PFSK-1 (cell line): ENCODE data around the gene ACBD4.

Experiments
- FOXP2 ChIP-seq: optimal IDR thresholded peaks from 2 replicates; pipeline ENCODE3; 2011; ENCODE audit warnings: borderline replicate concordance, control low read depth, inconsistent platforms; ENCODE audit not compliant: insufficient read depth; ENCODE audit errors: extremely low read length, extremely low read depth
- POLR2AphosphoS5 ChIP-seq: IDR thresholded peaks from 2 replicates; pipeline ENCODE4 v1.6.1; 2012; ENCODE audit warnings: low read depth, mild to moderate bottlenecking, control low read depth, low read length, moderate library complexity
- REST ChIP-seq, 2 experiments: IDR thresholded peaks; 2 replicates each; pipeline versions ENCODE4 v1.6.1 to v1.8.0; 2011 to 2012; ENCODE audit warnings: low read depth in 2 of 2, low read length in 2 of 2, control low read depth in 1 of 2, inconsistent platforms in 1 of 2, mild to moderate bottlenecking in 1 of 2, moderate library complexity in 1 of 2; ENCODE audit not compliant: insufficient read depth in 1 of 2
- SIN3A ChIP-seq: IDR thresholded peaks from 2 replicates; pipeline ENCODE4 v1.6.1; 2012; ENCODE audit warnings: mild to moderate bottlenecking, low read length, moderate library complexity, borderline replicate concordance; ENCODE audit not compliant: insufficient read depth
- TAF1 ChIP-seq: IDR thresholded peaks from 2 replicates; pipeline ENCODE4 v1.6.1; 2012; ENCODE audit warnings: low read length, control low read depth, borderline replicate concordance; ENCODE audit not compliant: insufficient read depth

Gene ACBD4

GRCh38 chr17:45117334-45117733, 18.2 kb upstream of the ACBD4 start:
- TF ChIP-seq TAF1 (no peak), REST (IDR thresholded peaks at IDR 0.05; ENCODE audit: insufficient read depth in 1 of 2, low read depth in 2 of 2, low read length in 2 of 2) (no peak), FOXP2 (no peak), SIN3A (no peak), POLR2AphosphoS5 (no peak)

GRCh38 chr17:45117848-45118646, 17.4 kb upstream of the ACBD4 start:
- TF ChIP-seq TAF1: no peak
- no peak for TF ChIP-seq POLR2AphosphoS5
- no peak for TF ChIP-seq FOXP2
- no peak for TF ChIP-seq REST (IDR thresholded peaks at IDR 0.05; ENCODE audit: insufficient read depth in 1 of 2, low read depth in 2 of 2, low read length in 2 of 2)
- no peak for TF ChIP-seq SIN3A

- TF ChIP-seq POLR2AphosphoS5 (no peak), TAF1 (no peak), SIN3A (no peak), REST (IDR thresholded peaks at IDR 0.05; ENCODE audit: insufficient read depth in 1 of 2, low read depth in 2 of 2, low read length in 2 of 2) (no peak), FOXP2 (no peak)
Measured at GRCh38 chr17:45118691-45119090, 16.8 kb upstream of the ACBD4 start.

GRCh38 chr17:45119964-45120363, 15.5 kb upstream of the ACBD4 start:
- TF ChIP-seq POLR2AphosphoS5 (no peak), TAF1 (no peak), SIN3A (no peak), FOXP2 (no peak), REST (IDR thresholded peaks at IDR 0.05; ENCODE audit: insufficient read depth in 1 of 2, low read depth in 2 of 2, low read length in 2 of 2) (no peak)

GRCh38 chr17:45120558-45120957, 14.9 kb upstream of the ACBD4 start:
- TF ChIP-seq SIN3A: no peak
- no peak for TF ChIP-seq FOXP2
- no peak for TF ChIP-seq TAF1
- TF ChIP-seq REST (IDR thresholded peaks at IDR 0.05; ENCODE audit: insufficient read depth in 1 of 2, low read depth in 2 of 2, low read length in 2 of 2): no peak
